A673 (cell line): ENCODE data around the gene FAIM2. TPM values are rescaled to one million over a fixed set of nuclear protein-coding genes. Genes with fewer than 3 reads are reported as not detected.

Source experiments
- BruUV-seq: library from RNA; stranded (reverse); fragments of 400-500 nt; replicated peaks from 2 replicates; lab custom pipeline; 2021; lab: Mats Ljungman, UMichigan
- CTCF ChIA-PET: fragments of 300-600 bp; sonication (Branson Sonifier 250); formaldehyde crosslinking; loops from one replicate; lab custom pipeline; 2022; ENCODE audit warnings: antibody characterized with exemption; lab: Charles Lee
- POLR2A ChIA-PET: fragments of 300-600 bp; sonication (Branson Sonifier 250); formaldehyde crosslinking; loops from one replicate; lab custom pipeline; 2022; ENCODE audit warnings: antibody characterized with exemption; ENCODE audit not compliant: low non-redundant PET; lab: Charles Lee
- DNase-seq: peaks from one replicate; pipeline ENCODE4 v3.0.0-alpha.2; 2015; ENCODE audit warnings: low spot score
- H3K27ac ChIP-seq: fragments of 200-600 bp; sonication (generic); 2 replicates; pipeline ENCODE4 v1.5.1; 2016; ENCODE audit warnings: mixed run types, low read depth, mild to moderate bottlenecking, mixed read lengths, antibody characterized with exemption, low read length; ENCODE audit not compliant: poor library complexity, severe bottlenecking
- H3K27me3 ChIP-seq: fragments of 200-600 bp; sonication (generic); replicated peaks from 2 replicates; pipeline ENCODE4 v1.6.1; 2017; ENCODE audit warnings: mixed run types, low read depth, mild to moderate bottlenecking, mixed read lengths, antibody characterized with exemption, low read length; ENCODE audit not compliant: insufficient read depth, poor library complexity
- H3K36me3 ChIP-seq: fragments of 200-600 bp; sonication (generic); 2 replicates; pipeline ENCODE4 v1.6.1; 2016; ENCODE audit warnings: mixed run types, mild to moderate bottlenecking, mixed read lengths, antibody characterized with exemption, low read length; ENCODE audit not compliant: insufficient read depth, poor library complexity, severe bottlenecking
- H3K4me1 ChIP-seq: fragments of 200-600 bp; sonication (generic); 2 replicates; pipeline ENCODE4 v1.6.1; 2017; ENCODE audit warnings: mixed run types, mild to moderate bottlenecking, mixed read lengths, antibody characterized with exemption, low read length; ENCODE audit not compliant: insufficient read depth, poor library complexity, severe bottlenecking
- H3K4me3 ChIP-seq: fragments of 200-600 bp; sonication (generic); 2 replicates; pipeline ENCODE4 v1.5.1; 2016; ENCODE audit warnings: low read depth, mixed run types, mild to moderate bottlenecking, mixed read lengths, low read length; ENCODE audit not compliant: poor library complexity, severe bottlenecking
- H3K9me3 ChIP-seq: fragments of 200-600 bp; sonication (generic); 2 replicates; pipeline ENCODE4 v1.6.1; 2016; ENCODE audit warnings: mixed run types, low read depth, mild to moderate bottlenecking, mixed read lengths, antibody characterized with exemption, low read length; ENCODE audit not compliant: poor library complexity, severe bottlenecking
- EZH2 ChIP-seq: fragments of 200-600 bp; sonication (generic); IDR thresholded peaks from 2 replicates; pipeline ENCODE4 v1.6.1; 2017; ENCODE audit warnings: borderline replicate concordance, low read depth, mild to moderate bottlenecking, mixed read lengths, antibody characterized with exemption, low read length; ENCODE audit not compliant: poor library complexity, severe bottlenecking
- intact Hi-C: fragments of 100-400 bp; cut with micrococcal nuclease; formaldehyde crosslinking; loops from one replicate; pipeline ENCODE4 v1.10.0; 2022; ENCODE audit not compliant: unreplicated experiment
- total RNA-seq: library from RNA; stranded (reverse); gene quantifications from 2 replicates; pipeline ENCODE4 v1.2.3, GENCODE V29; 2021
- TF ChIP-seq, protein P1 (sequence below): fragments of 300-800, 200-600 bp; sonication (generic); conservative IDR thresholded peaks from 2 replicates; pipeline ENCODE4 v1.5.1; 2017; ENCODE audit warnings: low read depth, mild to moderate bottlenecking, antibody characterized with exemption, low read length, moderate library complexity, mixed read lengths

FAIM2 gene
- total RNA-seq, 1 experiment from 2014 or later: not detected

DNA sequence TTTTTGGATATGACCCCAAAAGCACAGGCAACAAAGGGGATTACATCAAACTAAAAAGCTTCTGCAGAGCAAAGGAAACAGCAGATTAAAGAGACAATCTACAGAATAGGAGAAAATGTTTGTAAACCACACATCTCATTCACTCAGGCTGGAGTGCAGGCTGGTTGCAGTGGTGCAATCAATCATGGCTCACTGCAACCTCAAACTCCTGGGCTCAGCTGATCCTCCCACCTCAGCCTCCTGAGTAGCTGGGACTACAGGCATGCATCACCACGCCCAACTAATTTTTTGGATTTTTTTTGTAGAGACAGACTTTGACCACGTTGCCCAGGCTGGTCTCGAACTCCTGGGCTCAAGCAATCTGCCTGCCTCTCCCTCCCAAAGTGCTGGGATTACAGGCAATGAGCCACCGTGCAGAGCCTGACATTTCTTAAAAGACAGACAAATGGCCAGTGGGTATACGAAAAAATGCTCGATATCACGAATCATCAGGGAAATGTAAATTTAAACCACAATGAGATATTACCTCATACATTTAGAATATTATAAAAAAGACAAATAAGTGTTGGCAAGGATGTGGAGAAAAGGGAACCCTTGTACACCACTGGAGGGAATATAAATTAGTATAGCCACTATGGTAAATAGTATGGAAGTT is 85.3 kb downstream of the FAIM2 start:
- H3K27me3 ChIP-seq: no peaks in the 10 kb centered on the region
- BruUV-seq: no TSS peak
- H3K36me3 ChIP-seq: no peaks in the 10 kb centered on the region
- TF ChIP-seq, protein P1, sequence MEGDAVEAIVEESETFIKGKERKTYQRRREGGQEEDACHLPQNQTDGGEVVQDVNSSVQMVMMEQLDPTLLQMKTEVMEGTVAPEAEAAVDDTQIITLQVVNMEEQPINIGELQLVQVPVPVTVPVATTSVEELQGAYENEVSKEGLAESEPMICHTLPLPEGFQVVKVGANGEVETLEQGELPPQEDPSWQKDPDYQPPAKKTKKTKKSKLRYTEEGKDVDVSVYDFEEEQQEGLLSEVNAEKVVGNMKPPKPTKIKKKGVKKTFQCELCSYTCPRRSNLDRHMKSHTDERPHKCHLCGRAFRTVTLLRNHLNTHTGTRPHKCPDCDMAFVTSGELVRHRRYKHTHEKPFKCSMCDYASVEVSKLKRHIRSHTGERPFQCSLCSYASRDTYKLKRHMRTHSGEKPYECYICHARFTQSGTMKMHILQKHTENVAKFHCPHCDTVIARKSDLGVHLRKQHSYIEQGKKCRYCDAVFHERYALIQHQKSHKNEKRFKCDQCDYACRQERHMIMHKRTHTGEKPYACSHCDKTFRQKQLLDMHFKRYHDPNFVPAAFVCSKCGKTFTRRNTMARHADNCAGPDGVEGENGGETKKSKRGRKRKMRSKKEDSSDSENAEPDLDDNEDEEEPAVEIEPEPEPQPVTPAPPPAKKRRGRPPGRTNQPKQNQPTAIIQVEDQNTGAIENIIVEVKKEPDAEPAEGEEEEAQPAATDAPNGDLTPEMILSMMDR: no peak
- no peak for TF ChIP-seq EZH2
- DNase-seq: no peak
- H3K27ac ChIP-seq: no peak overlapping the region
- POLR2A ChIA-PET: no interaction called here
- peaks cover 4% of the 10 kb centered on the region for H3K4me1 ChIP-seq
- CTCF ChIA-PET: no interaction called here
- no peaks in the 10 kb centered on the region for H3K9me3 ChIP-seq
- intact Hi-C loops: no loop called here
- H3K4me3 ChIP-seq: no peak overlapping the region

Other genes with a start within 250 kb of the FAIM2 start
- 22.0 and 27.7 TPM in 2 replicates for gene FMNL3, start 196.5 kb downstream of the FAIM2 start, total RNA-seq
- 425 and 454 TPM in 2 replicates for gene TMBIM6, start 162.3 kb downstream of the FAIM2 start, total RNA-seq
- 28.2 and 29.0 TPM in 2 replicates for gene NCKAP5L, start 75.5 kb downstream of the FAIM2 start, total RNA-seq
- gene BCDIN3D, start 60.8 kb downstream of the FAIM2 start, total RNA-seq: 5.7 and 6.4 TPM in 2 replicates
- not detected in 2 replicates for gene AQP2, start 46.8 kb upstream of the FAIM2 start, total RNA-seq
- gene AQP5, start 58.0 kb upstream of the FAIM2 start, total RNA-seq: not detected in 2 replicates
- not detected in 2 replicates for gene AQP6, start 69.0 kb upstream of the FAIM2 start, total RNA-seq
- 173 and 179 TPM in 2 replicates for gene RACGAP1, start 121.6 kb upstream of the FAIM2 start, total RNA-seq
- gene ASIC1, start 153.7 kb upstream of the FAIM2 start, total RNA-seq: 2.7 and 5.5 TPM in 2 replicates
- gene SMARCD1, start 181.4 kb upstream of the FAIM2 start, total RNA-seq: 141 and 152 TPM in 2 replicates
- gene GPD1, start 200.1 kb upstream of the FAIM2 start, total RNA-seq: 0.58 and 1.3 TPM in 2 replicates
- 25.4 and 28.7 TPM in 2 replicates for gene COX14, start 208.3 kb upstream of the FAIM2 start, total RNA-seq